Neuronal stem cell (in vitro differentiated cells): ENCODE data around the gene ZKSCAN4.
A peak's percentile ranks its signal among the peaks of the same experiment; 100 is the strongest.

Experiments
- DNase-seq: peaks from one replicate; pipeline ENCODE4 v3.0.0-alpha.2; 2013; ENCODE audit warnings: low spot score
- H2AFZ ChIP-seq: one replicate; pipeline ENCODE4 v1.6.1; 2013; ENCODE audit warnings: mild to moderate bottlenecking, low read length, inconsistent platforms
- H2AK5ac ChIP-seq: 2 replicates; pipeline ENCODE4 v1.6.1; 2013; ENCODE audit warnings: low read depth, mild to moderate bottlenecking, inconsistent platforms, low read length, moderate library complexity, mixed read lengths
- H2BK120ac ChIP-seq: 2 replicates; pipeline ENCODE4 v1.6.1; 2013; ENCODE audit warnings: low read depth, mild to moderate bottlenecking, inconsistent platforms, low read length, moderate library complexity, mixed read lengths
- H2BK12ac ChIP-seq: one replicate; pipeline ENCODE4 v1.6.1; 2013; ENCODE audit warnings: low read length, inconsistent platforms
- H2BK15ac ChIP-seq: 2 replicates; pipeline ENCODE4 v1.6.1; 2013; ENCODE audit warnings: mild to moderate bottlenecking, low read length, inconsistent platforms, mixed read lengths
- H2BK5ac ChIP-seq: one replicate; pipeline ENCODE4 v1.6.1; 2013; ENCODE audit warnings: inconsistent platforms, mild to moderate bottlenecking, low read length, moderate library complexity
- H3K14ac ChIP-seq: one replicate; pipeline ENCODE4 v1.6.1; 2013; ENCODE audit warnings: low read length, inconsistent platforms
- H3K18ac ChIP-seq: 2 replicates; pipeline ENCODE4 v1.6.1; 2013; ENCODE audit warnings: low read length, inconsistent platforms
- H3K23ac ChIP-seq: 2 replicates; pipeline ENCODE4 v1.6.1; 2013; ENCODE audit warnings: low read depth, mild to moderate bottlenecking, mixed read lengths, low read length, inconsistent platforms; ENCODE audit not compliant: poor library complexity
- H3K27ac ChIP-seq: replicated peaks from 3 replicates; pipeline ENCODE4 v1.5.1; 2013; ENCODE audit warnings: low read length, inconsistent platforms
- H3K27me3 ChIP-seq, 3 experiments: 2 replicates each; pipeline ENCODE4 v1.6.1; 2013; ENCODE audit warnings: low read length in 3 of 3, mild to moderate bottlenecking in 2 of 3, inconsistent platforms in 1 of 3, low read depth in 1 of 3, mixed read lengths in 1 of 3, moderate library complexity in 1 of 3; ENCODE audit not compliant: control insufficient read depth in 3 of 3, insufficient read depth in 3 of 3
- H3K36me3 ChIP-seq, 2 donors: replicated peaks in 1 of 2; 2 replicates each; pipeline ENCODE4 v1.6.1; 2013; ENCODE audit warnings: low read length in 2 of 2; ENCODE audit not compliant: control insufficient read depth in 2 of 2, insufficient read depth in 2 of 2
- H3K4ac ChIP-seq: 2 replicates; pipeline ENCODE4 v1.6.1; 2013; ENCODE audit warnings: inconsistent platforms, mild to moderate bottlenecking, low read length, moderate library complexity
- H3K4me1 ChIP-seq, 2 donors: 1 replicate in 1 of 2; 2 replicates in 1 of 2; pipeline ENCODE4 v1.6.1; 2013; ENCODE audit warnings: low read length in 2 of 2, low read depth in 1 of 2; ENCODE audit not compliant: control insufficient read depth in 2 of 2, insufficient read depth in 1 of 2
- H3K4me2 ChIP-seq: one replicate; pipeline ENCODE4 v1.6.1; 2013; ENCODE audit warnings: mild to moderate bottlenecking, low read length, inconsistent platforms; ENCODE audit not compliant: insufficient read depth, poor library complexity, severe bottlenecking
- H3K4me3 ChIP-seq, 2 donors: 2 replicates each; pipeline ENCODE4 v1.5.1; 2013; ENCODE audit warnings: low read length in 2 of 2, mild to moderate bottlenecking in 2 of 2, inconsistent platforms in 1 of 2, moderate library complexity in 1 of 2
- H3K79me1 ChIP-seq: one replicate; pipeline ENCODE4 v1.6.1; 2013; ENCODE audit warnings: low read depth, mild to moderate bottlenecking, inconsistent platforms, low read length, moderate library complexity
- H3K9ac ChIP-seq: one replicate; pipeline ENCODE4 v1.6.1; 2013; ENCODE audit warnings: mild to moderate bottlenecking, low read depth, low read length, inconsistent platforms; ENCODE audit not compliant: poor library complexity
- H3K9me3 ChIP-seq, 2 donors: replicated peaks in 1 of 2; 2 replicates each; pipeline versions ENCODE3 to v1.6.1; 2013; ENCODE audit warnings: low read length in 2 of 2, mild to moderate bottlenecking in 2 of 2, inconsistent platforms in 1 of 2, low read depth in 1 of 2, mixed read lengths in 1 of 2, moderate library complexity in 1 of 2; ENCODE audit not compliant: control insufficient read depth in 2 of 2, insufficient read depth in 1 of 2
- H4K8ac ChIP-seq: one replicate; pipeline ENCODE4 v1.6.1; 2013; ENCODE audit warnings: low read depth, mild to moderate bottlenecking, inconsistent platforms, low read length, moderate library complexity
- H4K91ac ChIP-seq: one replicate; pipeline ENCODE4 v1.6.1; 2013; ENCODE audit warnings: low read length, low read depth, mild to moderate bottlenecking, inconsistent platforms; ENCODE audit not compliant: poor library complexity
- WGBS, 2 donors: extraction: QIAGEN DNeasy Blood & Tissue Kit; methylation state at CpG; one replicate each; pipeline ENCODE4 v1.1.7; 2013; ENCODE audit warnings: missing lambda C conversion rate in 2 of 2, mixed read lengths in 1 of 2; ENCODE audit not compliant: insufficient read length in 2 of 2, insufficient replicate concordance in 1 of 2; ENCODE audit errors: extremely low coverage in 2 of 2; 5-methylcytosine and 5-hydroxymethylcytosine counted together

ZKSCAN4 gene

GRCh38 chr6:28218312-28219248 is 33.5 kb downstream of the ZKSCAN4 start:
- Histone ChIP-seq H3K4me3 (peak overlapping the region; percentile 25 to 77), H4K8ac (peak overlapping the region; percentile 57), H3K9ac (peak overlapping the region; percentile 80), H3K23ac (peak overlapping the region; percentile 77), H3K4me1 (peaks cover 0 to 3% of the 10 kb centered on the region in 2 donors), H3K18ac (peak overlapping the region; percentile 86), H3K4me2 (peak overlapping the region; percentile 61), H2AK5ac (peak overlapping the region; percentile 73), H3K9me3 (peaks cover 0 to 3% of the 10 kb centered on the region in 2 donors), H3K36me3 (no peaks in the 10 kb centered on the region), H2BK15ac (peak overlapping the region; percentile 9), H3K4ac (no peak overlapping the region), H3K79me1 (no peaks in the 10 kb centered on the region), H2BK120ac (peak overlapping the region; percentile 16), H2AFZ (peak overlapping the region; percentile 93), H3K14ac (no peak overlapping the region), H3K27me3 (peaks cover 0 to 77% (median 11%) of the 10 kb centered on the region in 3 experiments), H3K27ac (no peak overlapping the region), H2BK12ac (no peak overlapping the region), H2BK5ac (peak overlapping the region; percentile 71), H4K91ac (no peak overlapping the region)
- no CpG with 5 or more reads among the region's 56 CpGs for WGBS, 2 donors
- DNase-seq: peak; percentile 18

- Histone ChIP-seq H3K4me3 (no peak overlapping the region), H2BK120ac (no peak overlapping the region), H2AK5ac (peak overlapping the region; percentile 73), H2BK12ac (no peak overlapping the region), H2BK5ac (peak overlapping the region; percentile 71), H2BK15ac (no peak overlapping the region), H3K14ac (no peak overlapping the region), H3K4ac (no peak overlapping the region), H3K36me3 (no peaks in the 10 kb centered on the region), H3K27me3 (peaks cover 0 to 83% (median 9%) of the 10 kb centered on the region in 3 experiments), H3K9ac (peak overlapping the region; percentile 2), H3K9me3 (peaks cover 0 to 3% of the 10 kb centered on the region in 2 donors), H3K4me1 (peaks cover 2 to 3% of the 10 kb centered on the region in 2 donors), H3K4me2 (peak overlapping the region; percentile 61), H3K18ac (no peak overlapping the region), H3K79me1 (no peaks in the 10 kb centered on the region), H4K91ac (no peak overlapping the region), H2AFZ (peak overlapping the region; percentile 93), H3K27ac (no peak overlapping the region), H4K8ac (no peak overlapping the region), H3K23ac (no peak overlapping the region)
- WGBS, 2 donors: no CpG with 5 or more reads among the region's 12 CpGs
- no peak for DNase-seq
These were observed 34.2 kb downstream of the ZKSCAN4 start for GRCh38 chr6:28217890-28218289.

- H3K18ac ChIP-seq: no peak overlapping the region
- H3K4me2 ChIP-seq: no peak overlapping the region
- no peak overlapping the region for H2BK5ac ChIP-seq
- H3K36me3 ChIP-seq: no peaks in the 10 kb centered on the region
- no peak overlapping the region for H4K91ac ChIP-seq
- H2BK120ac ChIP-seq: no peak overlapping the region
- no peak overlapping the region for H2BK12ac ChIP-seq
- no peak overlapping the region for H3K23ac ChIP-seq
- H2BK15ac ChIP-seq: no peak overlapping the region
- no peak overlapping the region for H2AK5ac ChIP-seq
- no peak for DNase-seq
- no peak overlapping the region for H3K27ac ChIP-seq
- H3K4me3 ChIP-seq: no peak overlapping the region
- no peak overlapping the region for H3K9ac ChIP-seq
- no CpG with 5 or more reads among the region's 8 CpGs for WGBS, 2 donors
- H3K14ac ChIP-seq: no peak overlapping the region
- peaks cover 0 to 91% (median 26%) of the 10 kb centered on the region in 3 experiments for H3K27me3 ChIP-seq
- no peak overlapping the region for H3K4ac ChIP-seq
- no peak overlapping the region for H4K8ac ChIP-seq
- no peaks in the 10 kb centered on the region for H3K79me1 ChIP-seq
- peaks cover 0 to 3% of the 10 kb centered on the region in 2 donors for H3K9me3 ChIP-seq
- peaks cover 2 to 3% of the 10 kb centered on the region in 2 donors for H3K4me1 ChIP-seq
- no peak overlapping the region for H2AFZ ChIP-seq
These were observed 36.6 kb downstream of the ZKSCAN4 start for GRCh38 chr6:28215425-28215824.

- Histone ChIP-seq H3K4me3 (peak overlapping the region in 1 of 2 donors; percentile 45), H3K27me3 (peaks cover 5 to 97% (median 31%) of the 10 kb centered on the region in 3 experiments), H3K4ac (no peak overlapping the region), H3K9me3 (peaks cover 0 to under 1% of the 10 kb centered on the region in 2 donors), H2BK120ac (no peak overlapping the region), H3K36me3 (no peaks in the 10 kb centered on the region), H3K79me1 (no peaks in the 10 kb centered on the region), H3K14ac (no peak overlapping the region), H2AFZ (no peak overlapping the region), H4K91ac (no peak overlapping the region), H3K4me1 (peaks cover under 1 to 2% of the 10 kb centered on the region in 2 donors), H3K23ac (no peak overlapping the region), H2BK15ac (no peak overlapping the region), H2AK5ac (no peak overlapping the region), H3K27ac (no peak overlapping the region), H3K18ac (no peak overlapping the region), H4K8ac (no peak overlapping the region), H3K9ac (no peak overlapping the region), H2BK12ac (no peak overlapping the region), H2BK5ac (no peak overlapping the region), H3K4me2 (no peak overlapping the region)
- no CpG with 5 or more reads among the region's 2 CpGs for WGBS, 2 donors
- DNase-seq: no peak
These were observed 38.9 kb downstream of the ZKSCAN4 start for GRCh38 chr6:28213213-28213523.
